Neuronal stem cell (in vitro differentiated cells): ENCODE data around the gene RAB6B.
"Not testable (repeated sequence)": the region's sequence is repeated elsewhere in the genome, so short reads cannot be mapped to it uniquely, and the experiment has no call there.

ENCODE experiments used
- DNase-seq: peaks from one replicate; pipeline ENCODE4 v3.0.0-alpha.2; 2013; ENCODE audit warnings: low spot score
- H2AFZ ChIP-seq: one replicate; pipeline ENCODE4 v1.6.1; 2013; ENCODE audit warnings: mild to moderate bottlenecking, low read length, inconsistent platforms
- H2AK5ac ChIP-seq: 2 replicates; pipeline ENCODE4 v1.6.1; 2013; ENCODE audit warnings: low read depth, mild to moderate bottlenecking, inconsistent platforms, low read length, moderate library complexity, mixed read lengths
- H2BK120ac ChIP-seq: 2 replicates; pipeline ENCODE4 v1.6.1; 2013; ENCODE audit warnings: low read depth, mild to moderate bottlenecking, inconsistent platforms, low read length, moderate library complexity, mixed read lengths
- H2BK12ac ChIP-seq: one replicate; pipeline ENCODE4 v1.6.1; 2013; ENCODE audit warnings: low read length, inconsistent platforms
- H2BK15ac ChIP-seq: 2 replicates; pipeline ENCODE4 v1.6.1; 2013; ENCODE audit warnings: mild to moderate bottlenecking, low read length, inconsistent platforms, mixed read lengths
- H2BK5ac ChIP-seq: one replicate; pipeline ENCODE4 v1.6.1; 2013; ENCODE audit warnings: inconsistent platforms, mild to moderate bottlenecking, low read length, moderate library complexity
- H3K14ac ChIP-seq: one replicate; pipeline ENCODE4 v1.6.1; 2013; ENCODE audit warnings: low read length, inconsistent platforms
- H3K18ac ChIP-seq: 2 replicates; pipeline ENCODE4 v1.6.1; 2013; ENCODE audit warnings: low read length, inconsistent platforms
- H3K23ac ChIP-seq: 2 replicates; pipeline ENCODE4 v1.6.1; 2013; ENCODE audit warnings: low read depth, mild to moderate bottlenecking, mixed read lengths, low read length, inconsistent platforms; ENCODE audit not compliant: poor library complexity
- H3K27ac ChIP-seq: replicated peaks from 3 replicates; pipeline ENCODE4 v1.5.1; 2013; ENCODE audit warnings: low read length, inconsistent platforms
- H3K27me3 ChIP-seq, 3 experiments: 2 replicates each; pipeline ENCODE4 v1.6.1; 2013; ENCODE audit warnings: low read length in 3 of 3, mild to moderate bottlenecking in 2 of 3, inconsistent platforms in 1 of 3, low read depth in 1 of 3, mixed read lengths in 1 of 3, moderate library complexity in 1 of 3; ENCODE audit not compliant: control insufficient read depth in 3 of 3, insufficient read depth in 3 of 3
- H3K36me3 ChIP-seq, 2 donors: replicated peaks in 1 of 2; 2 replicates each; pipeline ENCODE4 v1.6.1; 2013; ENCODE audit warnings: low read length in 2 of 2; ENCODE audit not compliant: control insufficient read depth in 2 of 2, insufficient read depth in 2 of 2
- H3K4ac ChIP-seq: 2 replicates; pipeline ENCODE4 v1.6.1; 2013; ENCODE audit warnings: inconsistent platforms, mild to moderate bottlenecking, low read length, moderate library complexity
- H3K4me1 ChIP-seq, 2 donors: 1 replicate in 1 of 2; 2 replicates in 1 of 2; pipeline ENCODE4 v1.6.1; 2013; ENCODE audit warnings: low read length in 2 of 2, low read depth in 1 of 2; ENCODE audit not compliant: control insufficient read depth in 2 of 2, insufficient read depth in 1 of 2
- H3K4me2 ChIP-seq: one replicate; pipeline ENCODE4 v1.6.1; 2013; ENCODE audit warnings: mild to moderate bottlenecking, low read length, inconsistent platforms; ENCODE audit not compliant: insufficient read depth, poor library complexity, severe bottlenecking
- H3K4me3 ChIP-seq, 2 donors: 2 replicates each; pipeline ENCODE4 v1.5.1; 2013; ENCODE audit warnings: low read length in 2 of 2, mild to moderate bottlenecking in 2 of 2, inconsistent platforms in 1 of 2, moderate library complexity in 1 of 2
- H3K79me1 ChIP-seq: one replicate; pipeline ENCODE4 v1.6.1; 2013; ENCODE audit warnings: low read depth, mild to moderate bottlenecking, inconsistent platforms, low read length, moderate library complexity
- H3K9ac ChIP-seq: one replicate; pipeline ENCODE4 v1.6.1; 2013; ENCODE audit warnings: mild to moderate bottlenecking, low read depth, low read length, inconsistent platforms; ENCODE audit not compliant: poor library complexity
- H3K9me3 ChIP-seq, 2 donors: replicated peaks in 1 of 2; 2 replicates each; pipeline versions ENCODE3 to v1.6.1; 2013; ENCODE audit warnings: low read length in 2 of 2, mild to moderate bottlenecking in 2 of 2, inconsistent platforms in 1 of 2, low read depth in 1 of 2, mixed read lengths in 1 of 2, moderate library complexity in 1 of 2; ENCODE audit not compliant: control insufficient read depth in 2 of 2, insufficient read depth in 1 of 2
- H4K8ac ChIP-seq: one replicate; pipeline ENCODE4 v1.6.1; 2013; ENCODE audit warnings: low read depth, mild to moderate bottlenecking, inconsistent platforms, low read length, moderate library complexity
- H4K91ac ChIP-seq: one replicate; pipeline ENCODE4 v1.6.1; 2013; ENCODE audit warnings: low read length, low read depth, mild to moderate bottlenecking, inconsistent platforms; ENCODE audit not compliant: poor library complexity
- WGBS, 2 donors: extraction: QIAGEN DNeasy Blood & Tissue Kit; methylation state at CpG; one replicate each; pipeline ENCODE4 v1.1.7; 2013; ENCODE audit warnings: missing lambda C conversion rate in 2 of 2, mixed read lengths in 1 of 2; ENCODE audit not compliant: insufficient read length in 2 of 2, insufficient replicate concordance in 1 of 2; ENCODE audit errors: extremely low coverage in 2 of 2; 5-methylcytosine and 5-hydroxymethylcytosine counted together

The RAB6B gene

GRCh38 chr3:133781570-133781969, 114.1 kb downstream of the RAB6B start:
- Histone ChIP-seq H2BK120ac (no peak overlapping the region), H3K4me3 (no peak overlapping the region), H3K27ac (no peak overlapping the region), H3K4me1 (no peaks in the 10 kb centered on the region), H3K23ac (no peak overlapping the region), H3K9ac (no peak overlapping the region), H2BK5ac (no peak overlapping the region), H3K4ac (no peak overlapping the region), H3K79me1 (no peaks in the 10 kb centered on the region), H4K8ac (no peak overlapping the region), H3K36me3 (no peaks in the 10 kb centered on the region), H2AK5ac (no peak overlapping the region), H3K18ac (no peak overlapping the region), H3K27me3 (peaks cover 0 to 17% (median 0%) of the 10 kb centered on the region in 3 experiments), H3K9me3 (peaks cover 0 to 5% of the 10 kb centered on the region in 2 donors), H3K4me2 (no peak overlapping the region), H2AFZ (no peak overlapping the region), H2BK15ac (no peak overlapping the region), H2BK12ac (no peak overlapping the region), H3K14ac (no peak overlapping the region), H4K91ac (no peak overlapping the region)
- no peak for DNase-seq

GRCh38 chr3:133780756-133781155, 114.9 kb downstream of the RAB6B start:
- not testable (repeated sequence) for H2BK5ac ChIP-seq, H3K9me3 ChIP-seq, H3K4me2 ChIP-seq, H2AK5ac ChIP-seq, H3K27ac ChIP-seq, H3K4me1 ChIP-seq, H3K4me3 ChIP-seq, H4K8ac ChIP-seq, H3K14ac ChIP-seq, H3K36me3 ChIP-seq, DNase-seq, H3K18ac ChIP-seq, H2BK15ac ChIP-seq, H3K23ac ChIP-seq, H2BK12ac ChIP-seq, H2AFZ ChIP-seq, H4K91ac ChIP-seq, H3K9ac ChIP-seq, H3K4ac ChIP-seq, H2BK120ac ChIP-seq, H3K79me1 ChIP-seq
- no CpG with 5 or more reads among the region's 6 CpGs for WGBS, 2 donors
- peaks cover 0 to 17% (median 0%) of the 10 kb centered on the region in 3 experiments for H3K27me3 ChIP-seq

DNA sequence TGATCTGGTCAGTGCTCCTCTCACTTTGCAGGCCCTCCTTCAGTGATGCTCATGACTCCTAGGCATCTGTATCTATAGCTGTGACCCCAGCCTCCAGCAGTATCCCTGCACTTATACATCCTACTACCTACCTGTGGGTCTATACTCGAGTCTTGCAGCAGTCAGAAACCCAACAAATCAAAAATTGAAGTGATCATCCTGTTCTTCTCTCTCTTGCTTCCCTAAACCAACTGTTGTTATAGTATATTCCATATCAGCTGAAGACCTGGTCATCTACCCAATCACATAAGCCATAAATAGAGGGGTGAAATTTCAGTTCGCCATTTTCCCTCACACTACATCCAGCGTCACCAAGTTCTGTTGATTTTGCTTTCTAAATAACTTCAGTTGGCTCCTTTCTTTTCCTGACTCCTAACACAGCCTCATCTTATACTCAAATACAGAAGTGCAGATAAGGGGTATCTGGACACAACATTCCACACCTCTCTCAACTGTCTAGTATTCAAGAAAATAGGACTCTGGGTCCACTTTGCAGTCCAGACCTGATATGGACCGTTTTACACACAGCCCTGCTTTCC, 116.0 kb downstream of the RAB6B start:
- no peaks in the 10 kb centered on the region for H3K4me1 ChIP-seq
- no peak overlapping the region for H2AK5ac ChIP-seq
- H3K4me2 ChIP-seq: no peak overlapping the region
- no peak overlapping the region for H4K91ac ChIP-seq
- no peak overlapping the region for H3K23ac ChIP-seq
- no peaks in the 10 kb centered on the region for H3K36me3 ChIP-seq
- no peak overlapping the region for H3K27ac ChIP-seq
- H4K8ac ChIP-seq: no peak overlapping the region
- no peak overlapping the region for H3K14ac ChIP-seq
- no peak overlapping the region for H2BK120ac ChIP-seq
- no peak overlapping the region for H2BK15ac ChIP-seq
- H3K9me3 ChIP-seq: peaks cover 0 to 5% of the 10 kb centered on the region in 2 donors
- no peak overlapping the region for H3K18ac ChIP-seq
- no peaks in the 10 kb centered on the region for H3K79me1 ChIP-seq
- no peak overlapping the region for H2AFZ ChIP-seq
- no peak overlapping the region for H3K4me3 ChIP-seq
- DNase-seq: no peak
- no peak overlapping the region for H2BK12ac ChIP-seq
- H3K27me3 ChIP-seq: peaks cover 0 to 17% (median 0%) of the 10 kb centered on the region in 3 experiments
- no peak overlapping the region for H2BK5ac ChIP-seq
- H3K4ac ChIP-seq: no peak overlapping the region
- H3K9ac ChIP-seq: no peak overlapping the region
- WGBS, 2 donors: no CpG with 5 or more reads among the region's 4 CpGs

DNA sequence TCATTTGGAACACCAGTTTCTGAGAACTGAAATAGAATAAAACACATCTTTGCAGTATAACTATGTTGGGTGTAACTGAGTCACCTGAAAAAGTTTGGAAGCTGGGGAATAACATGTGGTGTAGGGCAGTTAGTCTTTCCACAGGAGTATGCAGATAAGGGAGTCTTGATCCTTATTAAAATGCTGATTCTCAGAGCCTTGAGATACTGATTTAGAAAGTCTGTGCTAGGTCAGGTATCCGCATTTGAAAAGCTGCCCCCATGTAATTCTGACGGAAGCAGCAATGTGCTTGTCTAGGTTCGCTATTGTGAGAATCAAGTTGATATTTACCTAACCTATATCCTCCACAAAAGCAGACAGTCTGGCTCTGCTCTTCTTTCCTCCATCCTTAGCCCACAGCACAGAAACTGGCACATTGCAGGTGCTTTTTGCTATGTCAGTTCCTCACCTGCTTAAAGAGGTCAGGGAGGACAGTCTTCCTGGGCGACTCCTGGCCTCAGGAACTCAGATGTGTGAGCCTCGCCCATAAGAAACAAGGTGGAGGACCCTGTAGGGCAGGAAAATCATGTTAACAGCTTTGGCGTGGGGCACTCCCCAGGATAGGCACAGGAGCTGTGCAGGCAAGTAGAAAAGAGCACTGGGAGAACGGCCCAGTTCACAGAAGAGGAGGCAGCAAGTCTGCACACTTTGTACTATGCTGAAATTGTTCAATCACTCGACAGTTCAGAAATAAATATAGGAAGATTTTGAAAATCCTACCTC, 117.7 kb downstream of the RAB6B start:
- no CpG with 5 or more reads among the region's 8 CpGs for WGBS, 2 donors
- Histone ChIP-seq H3K4me2 (no peak overlapping the region), H2BK5ac (no peak overlapping the region), H3K36me3 (no peaks in the 10 kb centered on the region), H2AK5ac (no peak overlapping the region), H3K9ac (no peak overlapping the region), H3K27ac (no peak overlapping the region), H3K18ac (no peak overlapping the region), H2AFZ (no peak overlapping the region), H2BK120ac (no peak overlapping the region), H3K4ac (no peak overlapping the region), H2BK12ac (no peak overlapping the region), H3K4me1 (no peaks in the 10 kb centered on the region), H3K27me3 (peaks cover 0 to 16% (median 0%) of the 10 kb centered on the region in 3 experiments), H4K8ac (no peak overlapping the region), H3K79me1 (no peaks in the 10 kb centered on the region), H4K91ac (no peak overlapping the region), H3K4me3 (no peak overlapping the region), H3K14ac (no peak overlapping the region), H2BK15ac (no peak overlapping the region), H3K23ac (no peak overlapping the region), H3K9me3 (no peaks in the 10 kb centered on the region)
- no peak for DNase-seq
